IMR-90 (cell line): Measurements from ENCODE around the gene SDK1.

Experiments used
- CEBPB ChIP-seq: IDR thresholded peaks from 2 replicates; pipeline ENCODE4 v1.6.1; 2012; ENCODE audit warnings: low read depth, low read length, improper control_type of control experiment
- CHD1 ChIP-seq: IDR thresholded peaks from 2 replicates; pipeline ENCODE4 v1.6.1; 2012; ENCODE audit warnings: low read depth, low read length, improper control_type of control experiment
- CTCF ChIP-seq: conservative IDR thresholded peaks from 2 replicates; pipeline ENCODE4 v1.5.1; 2012; ENCODE audit warnings: mild to moderate bottlenecking, low read depth, low read length, improper control_type of control experiment
- FOS ChIP-seq: fragments of 150-350 bp; IDR thresholded peaks from 2 replicates; pipeline ENCODE4 v1.6.1; 2016; ENCODE audit warnings: low read depth, low read length
- MAFK ChIP-seq: IDR thresholded peaks from 2 replicates; pipeline ENCODE4 v1.6.1; 2012; ENCODE audit warnings: low read depth, low read length, improper control_type of control experiment
- MXI1 ChIP-seq: IDR thresholded peaks from 2 replicates; pipeline ENCODE4 v1.6.1; 2012; ENCODE audit warnings: low read depth, mild to moderate bottlenecking, low read length, moderate library complexity, borderline replicate concordance
- NFE2L2 ChIP-seq: fragments of 150-350 bp; IDR thresholded peaks from 2 replicates; pipeline ENCODE4 v1.6.1; 2016; ENCODE audit warnings: low read depth, mild to moderate bottlenecking, low read length
- POLR2A ChIP-seq: IDR thresholded peaks from 2 replicates; pipeline ENCODE4 v1.6.1; 2012; ENCODE audit warnings: mild to moderate bottlenecking, low read depth, low read length
- RAD21 ChIP-seq: IDR thresholded peaks from 2 replicates; pipeline ENCODE4 v1.6.1; 2012; ENCODE audit warnings: low read length, improper control_type of control experiment
- RCOR1 ChIP-seq: IDR thresholded peaks from 2 replicates; pipeline ENCODE4 v1.6.1; 2012; ENCODE audit warnings: mild to moderate bottlenecking, low read length, improper control_type of control experiment; ENCODE audit not compliant: insufficient replicate concordance
- RFX5 ChIP-seq: IDR thresholded peaks from 2 replicates; pipeline ENCODE4 v1.8.0; 2012; ENCODE audit warnings: low read depth, mild to moderate bottlenecking, low read length, moderate library complexity
- SMC3 ChIP-seq: fragments of 150-350 bp; IDR thresholded peaks from 2 replicates; pipeline ENCODE4 v1.6.1; 2016; ENCODE audit warnings: low read depth, mild to moderate bottlenecking, antibody characterized with exemption, low read length, moderate library complexity
- USF2 ChIP-seq: fragments of 150-350 bp; IDR thresholded peaks from 2 replicates; pipeline ENCODE4 v1.6.1; 2017; ENCODE audit warnings: mild to moderate bottlenecking, antibody characterized with exemption, low read length, low read depth

- TF ChIP-seq CTCF, result no peak
- TF ChIP-seq POLR2A, result no peak
- TF ChIP-seq FOS, result no peak
- no peak for TF ChIP-seq NFE2L2
- no peak for TF ChIP-seq RCOR1
- no peak for TF ChIP-seq RFX5
- no peak for TF ChIP-seq CHD1
- no peak for TF ChIP-seq RAD21
- no peak for TF ChIP-seq MXI1
- no peak for TF ChIP-seq MAFK
- TF ChIP-seq USF2, result no peak
- TF ChIP-seq CEBPB, result no peak
- TF ChIP-seq SMC3, result no peak
Measured at GRCh38 chr7:4149236-4149635, 848.2 kb downstream of the SDK1 start.
